Measurements from ENCODE around the gene ACD.

Gene ACD

GRCh38 chr16:67661101-67661761, 1.2 kb upstream of the ACD start:
- DNase-seq: peak; percentile 44

DNA sequence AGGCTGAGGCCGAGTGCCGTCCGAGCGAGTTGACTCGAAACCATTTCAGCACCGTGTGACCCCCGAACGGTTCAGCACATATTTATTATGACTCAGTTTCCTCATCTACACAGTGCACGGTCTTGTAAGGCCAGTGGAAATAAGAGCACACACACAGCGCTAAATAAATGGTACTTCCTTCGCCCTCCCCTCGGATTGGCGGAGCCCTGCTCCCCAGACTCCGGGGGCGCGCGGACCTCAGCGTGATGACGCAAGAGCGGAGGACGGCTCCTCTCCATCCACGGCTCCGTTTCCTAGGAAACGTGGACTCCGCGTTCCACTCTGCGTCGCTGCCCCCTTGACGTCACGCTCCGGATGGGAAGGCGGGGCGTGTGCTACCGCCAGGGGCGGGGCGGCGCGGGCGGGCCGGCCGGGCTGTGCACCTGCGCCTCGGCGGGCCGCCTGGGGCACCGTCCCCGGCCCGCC, 536 bp upstream of the ACD start, which contains the start of gene PARD6A:
PARD6A (plus strand) TSS at position 397 of the 465 bp plus-strand sequence. CDS start 79 bp downstream, outside the sequence.
- DNase-seq: peak; percentile 97

GRCh38 chr16:67658849-67659674, 998 bp downstream of the ACD start:
- DNase-seq: no peak

DNA sequence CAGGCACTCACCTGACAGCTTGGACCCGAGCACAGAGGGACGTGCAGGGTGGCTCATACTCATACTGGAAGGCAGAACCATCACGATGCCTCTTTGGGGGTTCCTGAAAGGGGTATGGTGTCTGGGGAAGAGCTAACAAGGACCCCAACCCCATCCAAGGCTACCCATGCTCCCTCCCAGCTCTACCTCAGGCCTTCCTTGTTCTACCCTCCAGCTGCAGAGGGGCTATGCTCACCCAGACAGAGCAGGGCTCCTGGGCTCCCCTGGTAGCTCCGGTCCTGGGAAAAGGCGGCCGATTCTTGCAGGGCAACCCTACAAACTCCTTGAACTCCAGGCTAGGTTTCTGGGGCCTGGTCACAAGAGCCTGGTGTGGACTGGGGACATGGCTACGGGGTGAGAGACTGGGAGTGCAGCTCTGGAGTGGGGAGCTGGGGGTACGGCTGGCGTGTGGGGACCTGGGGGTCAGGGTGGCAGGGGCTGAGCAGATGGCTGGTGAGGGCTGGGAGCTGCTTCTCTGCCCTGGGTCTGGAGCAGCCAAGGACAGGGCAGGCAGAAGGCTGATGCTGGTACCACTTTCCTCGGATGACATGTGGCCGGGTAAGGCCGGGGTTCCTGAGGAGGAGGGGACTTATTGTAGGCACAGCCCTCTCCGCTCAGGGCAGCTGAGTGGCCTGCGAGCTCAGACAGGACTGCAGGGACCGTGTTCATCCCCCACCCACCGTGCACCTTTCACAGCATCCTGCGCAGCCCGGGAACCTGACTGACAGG, 2.1 kb downstream of the ACD start:
- no peak for DNase-seq

DNA sequence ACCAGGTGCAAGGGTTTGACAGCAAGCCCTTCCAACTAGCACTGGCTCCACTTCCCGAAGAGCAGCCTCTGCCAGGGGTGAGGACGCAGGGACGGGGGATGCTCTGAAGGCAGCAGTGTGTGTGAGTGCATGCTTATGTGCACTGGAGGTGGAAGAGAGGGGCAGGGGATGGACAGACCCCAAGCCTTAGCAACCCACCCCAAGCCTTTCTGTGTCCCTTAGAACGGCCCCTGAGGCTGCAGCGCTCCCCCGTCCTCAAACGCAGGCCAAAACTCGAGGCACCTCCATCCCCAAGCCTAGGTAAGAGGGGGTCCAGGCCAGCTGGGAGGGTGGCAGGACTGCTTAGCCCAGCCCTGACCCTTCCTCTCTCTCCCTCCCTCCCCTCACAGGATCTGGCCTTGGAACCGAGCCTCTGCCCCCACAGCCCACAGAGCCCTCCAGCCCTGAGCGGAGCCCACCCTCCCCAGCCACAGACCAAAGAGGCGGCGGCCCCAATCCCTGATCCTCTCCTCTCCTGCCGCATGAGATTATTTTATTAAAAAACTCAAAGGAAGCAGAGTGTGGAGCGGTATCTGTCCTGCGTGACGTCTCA, 2.9 kb downstream of the ACD start:
- no peak for DNase-seq

DNA sequence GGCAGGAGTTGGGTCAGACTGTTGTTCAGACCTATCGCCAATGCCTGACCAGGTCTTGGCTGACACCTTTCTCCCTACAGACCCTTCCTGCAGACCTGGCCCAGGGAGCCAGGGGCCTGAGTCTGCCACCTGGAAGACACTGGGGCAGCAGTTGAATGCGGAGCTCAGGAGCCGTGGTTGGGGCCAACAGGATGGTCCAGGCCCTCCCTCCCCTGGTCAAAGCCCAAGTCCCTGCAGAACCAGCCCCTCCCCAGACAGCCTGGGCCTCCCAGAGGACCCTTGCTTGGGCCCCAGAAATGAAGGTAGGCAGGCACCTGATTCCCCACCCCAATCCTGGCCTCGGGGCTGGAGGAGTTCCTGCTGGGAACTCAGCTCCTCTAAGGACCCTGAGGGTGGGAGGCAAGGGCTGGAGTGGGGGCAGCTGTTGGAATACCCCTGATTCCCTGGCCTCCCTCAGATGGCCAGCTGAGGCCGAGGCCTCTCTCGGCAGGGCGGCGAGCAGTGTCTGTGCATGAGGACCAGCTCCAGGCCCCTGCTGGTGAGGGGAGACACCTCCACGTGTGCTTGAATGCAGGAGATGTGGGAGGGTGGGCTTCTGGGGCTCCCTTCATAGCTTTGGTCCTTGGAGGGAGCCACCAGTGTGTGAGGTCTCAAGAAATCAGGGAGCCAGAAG, 3.6 kb downstream of the ACD start:
- DNase-seq: no peak

DNA sequence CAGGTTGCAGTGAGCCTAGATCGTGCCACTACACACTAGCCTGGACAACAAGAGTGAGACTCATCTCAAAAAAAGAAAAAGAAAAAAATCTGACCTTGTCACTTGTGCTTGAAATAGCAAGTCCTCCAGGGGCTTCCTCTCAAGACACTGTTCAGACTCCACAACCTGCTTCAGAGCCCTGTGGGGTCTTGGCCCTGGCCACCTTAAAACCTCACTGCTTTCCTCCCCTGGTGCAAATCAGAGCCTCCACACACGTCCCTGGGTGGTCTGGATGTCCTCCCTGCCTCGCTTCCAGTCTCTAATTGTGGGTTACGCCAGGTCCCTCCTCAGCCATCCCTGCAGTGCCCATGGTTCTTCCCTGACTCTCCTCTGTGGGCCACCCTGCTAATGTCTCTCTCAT, 4.7 kb downstream of the ACD start:
- DNase-seq: no peak

DNA sequence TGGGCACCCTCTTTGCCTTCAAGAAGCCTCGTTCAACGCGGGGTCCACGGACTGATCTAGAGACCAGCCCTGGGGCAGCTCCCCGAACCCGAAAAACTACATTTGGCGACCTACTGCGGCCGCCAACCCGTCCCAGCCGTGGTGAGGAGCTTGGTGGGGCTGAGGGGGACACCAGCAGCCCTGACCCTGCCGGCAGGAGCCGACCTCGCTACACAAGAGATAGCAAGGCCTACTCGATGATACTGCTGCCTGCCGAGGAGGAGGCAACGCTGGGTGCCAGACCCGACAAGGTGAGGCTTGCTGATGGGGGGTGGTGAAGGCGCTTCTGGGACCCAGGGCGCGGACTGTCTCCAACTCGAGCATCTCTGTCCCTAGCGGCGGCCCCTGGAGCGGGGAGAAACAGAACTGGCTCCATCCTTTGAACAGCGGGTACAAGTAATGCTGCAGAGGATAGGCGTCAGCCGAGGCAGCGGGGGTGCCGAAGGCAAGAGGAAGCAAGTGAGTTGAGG, 5.6 kb downstream of the ACD start:
- DNase-seq: no peak

- no peak for DNase-seq
Measured at GRCh38 chr16:67653789-67654402, 6.2 kb downstream of the ACD start.

DNA sequence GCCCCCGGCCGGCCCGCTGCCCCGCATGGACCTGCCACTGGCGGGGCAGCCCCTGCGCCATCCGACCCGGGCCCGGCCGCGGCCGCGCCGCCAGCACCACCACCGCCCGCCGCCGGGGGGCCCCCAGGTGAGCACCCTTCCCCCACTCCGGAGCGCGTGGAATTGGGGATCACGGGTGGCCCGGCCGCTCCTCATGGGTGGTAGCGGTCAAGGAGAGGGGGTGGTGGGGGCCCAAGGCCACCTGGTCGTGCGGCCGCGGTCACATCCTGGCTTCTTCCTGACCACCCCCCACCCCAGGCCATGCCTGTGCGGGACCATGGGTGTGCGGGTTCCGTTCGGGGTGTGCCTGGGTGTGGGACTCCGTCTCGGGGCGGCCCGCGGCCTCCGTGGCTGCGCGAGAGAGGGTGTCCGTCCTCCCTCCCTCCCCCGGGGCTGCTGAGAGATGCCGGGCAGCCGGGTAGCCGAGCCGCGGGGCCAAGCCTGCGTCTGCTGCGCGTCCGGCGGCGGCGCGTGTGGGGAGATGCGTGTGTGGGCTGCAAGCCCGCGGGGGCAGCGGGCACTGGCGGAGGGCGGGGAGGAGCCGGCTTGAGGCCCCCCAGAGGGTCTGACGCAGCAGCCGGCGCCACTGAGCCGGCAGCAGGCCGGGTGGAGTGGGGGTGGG, 6.8 kb downstream of the ACD start:
- DNase-seq: peak; percentile 20

DNA sequence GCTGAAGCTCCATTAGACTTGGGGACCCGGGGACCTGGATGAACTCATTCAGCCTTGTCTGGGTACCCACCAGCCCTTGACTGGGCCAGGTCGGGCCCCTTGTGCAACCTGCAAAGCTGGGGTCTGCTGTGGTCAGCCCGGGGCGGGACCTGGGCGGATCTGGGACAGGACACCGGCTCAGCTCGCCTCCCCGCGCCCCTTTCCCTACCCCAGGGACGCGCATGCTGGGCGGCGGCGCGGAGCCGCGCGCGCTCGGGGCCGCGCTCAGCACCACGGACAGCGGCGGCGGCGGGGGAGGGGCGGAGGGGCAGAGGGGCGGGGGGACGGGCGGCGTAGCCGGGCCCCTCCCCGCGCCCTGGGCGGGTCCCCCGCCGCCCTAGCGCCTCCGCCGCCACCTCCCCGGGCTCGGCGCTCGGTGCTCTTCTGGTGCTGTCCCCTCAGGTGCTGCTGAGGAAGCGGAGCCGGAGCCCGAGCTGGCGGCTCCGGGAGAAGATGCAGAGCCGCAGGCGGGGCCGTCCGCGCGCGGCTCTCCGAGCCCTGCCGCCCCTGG, 7.4 kb downstream of the ACD start:
- peak; percentile 32 for DNase-seq

GRCh38 chr16:67651847-67652246, 8.2 kb downstream of the ACD start:
- no peak for DNase-seq

DNA sequence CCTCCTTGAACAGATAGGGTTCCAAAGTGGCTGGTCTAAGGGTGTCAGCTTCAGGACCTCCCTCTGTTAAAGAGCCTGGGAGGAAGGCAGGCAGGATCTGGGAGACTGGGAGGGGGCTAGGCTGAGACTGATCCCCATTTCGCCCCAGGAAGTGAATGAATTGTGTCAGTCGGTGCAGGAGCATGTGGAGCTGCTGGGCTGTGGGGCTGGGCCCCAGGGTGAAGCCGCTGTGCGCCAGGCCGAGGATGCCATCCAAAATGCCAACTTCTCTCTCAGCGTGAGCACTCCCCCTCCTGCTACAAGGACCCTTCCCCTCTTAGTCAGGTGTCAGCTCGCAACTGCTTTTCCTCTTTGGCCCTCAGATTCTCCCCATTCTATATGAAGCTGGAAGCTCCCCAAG, 9.0 kb downstream of the ACD start:
- DNase-seq: no peak

DNA sequence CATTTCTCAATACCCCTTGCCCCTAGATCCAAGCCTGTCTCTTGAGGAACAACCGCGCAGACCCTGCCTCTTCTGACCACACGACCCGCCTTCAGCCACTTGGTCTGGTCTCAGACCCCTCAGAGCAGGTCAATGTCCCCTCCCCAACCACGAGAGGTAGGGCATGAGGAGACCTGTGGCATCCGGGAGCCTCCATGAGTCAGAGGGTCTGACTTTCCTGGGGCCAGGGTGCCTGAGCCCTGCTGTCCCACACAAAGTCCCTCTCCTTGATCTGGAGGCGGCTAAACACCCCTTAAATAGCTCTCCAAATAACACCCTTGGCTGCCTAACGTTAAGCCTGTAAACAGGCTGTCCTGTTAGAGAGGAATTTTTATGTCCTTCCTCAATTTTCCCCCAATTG, 10.0 kb downstream of the ACD start:
- DNase-seq: no peak

DNA sequence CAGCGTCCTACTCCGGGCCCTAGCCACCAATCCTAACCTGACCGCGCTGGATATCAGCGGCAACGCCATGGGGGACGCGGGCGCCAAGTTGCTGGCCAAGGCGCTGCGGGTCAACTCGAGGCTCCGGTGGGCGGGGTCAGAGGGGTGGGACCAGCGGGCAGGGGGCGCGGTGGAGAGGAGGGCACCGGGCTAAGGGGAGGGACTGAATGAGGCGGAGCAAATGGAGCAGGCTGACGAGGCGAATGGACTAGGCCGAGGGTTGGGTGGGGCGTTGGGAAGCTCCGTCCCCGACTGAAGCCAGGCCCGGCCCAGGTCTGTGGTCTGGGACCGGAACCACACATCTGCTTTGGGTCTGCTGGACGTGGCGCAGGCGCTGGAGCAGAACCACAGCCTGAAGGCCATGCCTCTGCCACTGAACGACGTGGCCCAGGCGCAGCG, 10.5 kb downstream of the ACD start:
- DNase-seq: no peak

- DNase-seq: no peak
Measured at GRCh38 chr16:67648764-67649407, 11.2 kb downstream of the ACD start.

DNA sequence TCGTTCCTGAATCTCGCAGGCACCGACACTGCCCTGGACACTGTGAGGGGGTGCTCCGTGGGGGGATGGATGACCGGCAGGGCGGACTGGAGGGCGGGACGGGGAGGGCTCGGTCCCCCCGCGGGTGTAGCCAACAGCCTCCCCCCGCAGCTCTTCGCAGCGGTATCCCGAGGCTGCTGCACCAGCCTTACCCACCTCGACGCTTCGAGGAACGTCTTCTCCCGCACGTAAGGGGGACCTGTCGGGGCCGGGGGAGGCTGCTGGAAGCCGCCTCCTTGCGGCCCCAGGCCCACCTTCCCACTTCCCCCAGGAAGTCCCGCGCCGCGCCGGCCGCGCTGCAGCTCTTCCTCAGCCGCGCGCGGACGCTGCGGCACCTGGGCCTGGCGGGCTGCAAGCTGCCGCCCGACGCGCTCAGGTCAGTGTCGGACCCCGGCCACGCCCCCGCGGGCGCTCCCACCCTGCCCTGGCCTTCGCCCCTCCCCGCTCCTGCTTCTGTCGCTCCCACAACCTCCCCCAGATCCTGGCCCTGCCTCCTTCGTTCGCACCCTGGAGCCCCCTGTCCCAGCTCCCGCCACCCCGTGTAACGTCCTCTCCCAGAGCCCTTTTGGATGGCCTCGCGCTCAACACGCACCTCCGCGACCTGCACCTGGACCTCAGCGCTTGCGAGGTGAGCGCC, 11.8 kb downstream of the ACD start:
- no peak for DNase-seq

DNA sequence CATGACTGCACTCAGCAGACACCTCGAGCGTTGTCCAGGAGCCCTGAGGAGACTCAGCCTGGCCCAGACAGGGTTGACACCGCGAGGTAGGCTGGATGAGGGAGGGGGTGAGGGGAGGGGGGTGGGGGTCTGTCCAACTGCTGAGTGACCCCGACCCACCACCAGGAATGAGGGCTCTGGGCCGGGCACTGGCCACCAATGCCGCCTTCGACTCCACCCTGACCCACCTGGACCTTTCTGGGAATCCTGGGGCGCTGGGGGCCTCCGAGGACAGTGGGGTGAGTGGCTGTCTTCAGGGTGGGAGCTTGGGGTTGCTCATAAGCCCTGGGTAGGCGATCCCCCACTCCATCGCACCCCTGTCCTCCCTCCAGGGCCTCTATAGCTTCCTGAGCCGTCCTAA, 12.4 kb downstream of the ACD start:
- DNase-seq: no peak

GRCh38 chr16:67647111-67647651, 12.9 kb downstream of the ACD start:
- no peak for DNase-seq
